Amniotic stem cell (primary cell): ENCODE data around the gene DSE.
A peak's percentile ranks its signal among the peaks of the same experiment; 100 is the strongest.

Experiments used
- DNase-seq: peaks from one replicate; lab custom pipeline; 2025; lab: John Stamatoyannopoulos, UW

The DSE gene

DNA sequence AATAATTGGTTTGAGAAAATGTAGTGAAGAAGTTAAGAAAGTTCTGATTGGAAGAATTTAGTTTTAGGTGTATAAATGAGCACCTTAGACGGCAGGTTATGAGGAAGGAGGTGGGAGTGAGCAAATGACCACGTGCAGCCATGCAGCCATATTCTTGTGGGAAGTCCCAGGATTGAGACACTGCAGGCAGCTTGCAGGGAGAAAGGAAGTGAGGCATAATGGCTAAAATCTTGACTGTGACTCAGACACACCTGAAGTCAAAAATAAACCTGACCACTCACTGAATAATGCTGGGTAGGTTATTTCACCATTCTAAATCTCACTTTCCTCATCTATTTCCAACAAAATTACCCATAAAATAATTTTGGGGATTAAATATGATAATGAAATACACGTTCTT, 16.6 kb downstream of the DSE start:
- DNase-seq = no peak

DNA sequence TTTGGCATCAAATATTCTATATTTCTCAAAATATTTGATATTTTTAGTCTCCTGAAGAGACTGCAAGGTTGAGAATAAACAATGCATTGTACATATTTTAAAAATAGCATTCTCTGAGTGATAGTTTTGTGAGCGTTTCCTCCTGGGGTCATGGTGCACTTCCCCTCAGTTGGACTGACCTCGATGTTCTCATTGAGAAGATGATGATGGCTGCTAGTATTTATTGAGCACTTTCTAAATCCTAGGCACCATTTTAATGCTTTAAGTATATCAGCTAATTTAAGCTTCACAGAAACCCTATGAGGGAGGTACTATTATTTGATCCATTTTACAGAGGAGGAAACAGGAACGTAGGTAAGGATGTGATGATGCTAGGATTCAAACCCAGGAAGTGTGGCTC, 18.2 kb downstream of the DSE start:
- no peak for DNase-seq

DNA sequence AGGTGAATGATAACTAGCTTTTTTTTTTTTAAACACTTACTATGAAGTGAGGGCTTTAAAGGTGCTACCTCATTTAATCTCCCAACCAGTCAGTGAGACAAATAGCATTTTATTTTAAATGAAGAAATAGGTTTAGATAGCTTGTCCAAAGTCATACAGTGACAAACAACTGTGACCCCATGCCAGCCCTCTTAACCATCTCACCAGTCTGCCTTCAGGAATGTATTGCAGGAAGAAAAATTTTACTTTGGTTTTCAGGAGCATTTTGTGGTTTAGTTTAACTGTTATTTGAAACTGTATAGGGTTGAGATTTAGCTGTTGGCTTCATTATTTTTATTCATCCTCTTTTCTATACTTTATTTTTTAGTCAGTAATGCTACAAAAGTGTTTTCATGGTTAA, 18.6 kb downstream of the DSE start:
- DNase-seq = no peak

DNA sequence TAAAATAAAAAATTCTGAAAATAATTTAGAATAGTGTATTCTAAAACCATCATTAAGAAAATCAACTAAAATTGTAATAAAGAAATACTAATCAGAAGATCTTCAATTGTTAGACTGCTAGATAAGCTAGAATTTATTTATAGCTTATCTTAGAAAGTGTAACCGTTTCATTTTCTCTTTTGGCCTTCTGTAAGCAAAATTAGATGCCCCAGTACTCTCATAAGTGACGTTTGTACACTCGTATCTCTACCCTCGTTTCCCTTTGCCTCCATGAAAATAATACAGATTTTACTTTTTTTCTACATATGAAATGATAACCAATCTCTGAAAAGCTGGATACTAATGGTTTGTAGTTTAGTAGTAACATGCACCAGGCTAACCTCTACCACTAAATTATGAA, 19.8 kb downstream of the DSE start:
- DNase-seq = no peak

DNA sequence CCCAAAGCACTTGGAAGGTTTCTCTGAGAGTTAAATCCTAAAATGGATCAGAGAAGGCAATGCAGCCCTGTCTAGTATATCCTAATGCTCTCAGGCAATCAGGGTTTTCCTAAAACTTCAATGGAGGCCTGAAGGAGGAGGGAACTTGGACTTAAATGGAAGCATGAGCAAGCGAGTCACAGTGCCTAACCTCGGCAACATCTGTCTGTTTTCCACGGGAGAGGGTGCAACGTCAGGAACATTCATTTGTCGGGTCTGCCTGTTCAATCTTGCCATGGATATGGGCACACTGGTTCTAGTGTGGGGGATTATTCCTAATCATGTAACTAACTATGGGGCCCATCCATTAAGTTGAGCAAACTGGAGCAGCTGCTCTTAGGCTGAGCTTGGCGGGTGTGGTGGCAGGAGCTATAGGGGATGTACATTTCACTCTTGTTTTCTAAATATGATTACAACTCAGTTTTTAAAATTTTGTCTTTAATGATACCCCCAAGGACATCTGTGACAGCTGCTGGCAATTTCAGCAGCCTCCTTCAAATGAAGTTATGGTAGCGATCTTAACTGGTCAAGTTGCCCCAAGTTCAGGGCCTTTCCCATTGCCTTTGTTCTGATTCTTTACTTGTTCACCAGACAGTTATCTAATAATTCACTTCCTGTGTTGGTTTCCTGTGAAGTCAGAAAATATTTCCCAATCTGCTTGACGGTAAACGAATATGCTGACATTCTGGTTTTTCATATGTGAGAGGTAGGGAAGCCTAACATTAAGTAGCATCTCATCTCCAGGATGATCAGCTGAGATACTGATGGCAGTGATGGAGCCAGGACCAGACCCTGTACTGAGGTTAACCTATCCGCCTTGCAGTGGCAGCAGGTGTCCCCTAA, 21.6 kb downstream of the DSE start:
- no peak for DNase-seq

DNA sequence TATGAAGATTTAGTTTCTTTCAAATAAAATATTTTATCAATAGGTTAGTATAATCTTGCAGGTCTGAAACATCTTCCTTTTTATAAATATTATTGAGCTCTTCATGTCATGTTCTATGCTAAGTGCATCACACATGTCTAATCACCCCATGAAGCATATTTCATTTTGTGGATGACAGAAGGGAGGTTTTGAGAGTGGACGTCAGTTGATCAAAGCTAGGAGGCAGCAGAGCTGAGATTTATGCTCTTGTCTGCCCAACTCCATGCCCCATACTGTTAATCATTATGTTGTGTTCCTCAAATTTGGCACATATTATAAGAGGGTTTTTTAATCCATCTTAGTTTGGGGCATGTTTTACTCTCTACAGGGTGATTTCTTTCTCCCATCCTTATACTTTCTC, 22.7 kb downstream of the DSE start:
- DNase-seq = no peak

DNA sequence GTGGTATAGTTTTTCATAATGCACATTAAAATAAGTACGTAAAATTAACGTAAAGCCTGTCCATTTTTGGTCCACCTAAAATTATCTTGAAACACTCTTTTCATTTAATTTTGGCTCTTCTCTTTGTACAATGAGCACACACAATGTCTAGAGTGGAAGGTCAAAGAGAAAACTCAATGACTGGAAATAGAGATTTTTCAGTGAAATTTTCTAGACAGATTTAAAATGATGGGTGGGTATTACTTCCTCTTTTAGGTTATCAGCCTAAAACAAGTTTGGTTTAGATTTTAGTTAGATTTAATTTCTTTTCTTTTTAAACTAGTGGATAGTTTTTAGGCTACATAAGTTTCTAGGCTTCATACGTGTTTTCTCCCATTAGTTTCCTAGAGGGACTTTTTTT, 24.9 kb downstream of the DSE start:
- DNase-seq = no peak

DNA sequence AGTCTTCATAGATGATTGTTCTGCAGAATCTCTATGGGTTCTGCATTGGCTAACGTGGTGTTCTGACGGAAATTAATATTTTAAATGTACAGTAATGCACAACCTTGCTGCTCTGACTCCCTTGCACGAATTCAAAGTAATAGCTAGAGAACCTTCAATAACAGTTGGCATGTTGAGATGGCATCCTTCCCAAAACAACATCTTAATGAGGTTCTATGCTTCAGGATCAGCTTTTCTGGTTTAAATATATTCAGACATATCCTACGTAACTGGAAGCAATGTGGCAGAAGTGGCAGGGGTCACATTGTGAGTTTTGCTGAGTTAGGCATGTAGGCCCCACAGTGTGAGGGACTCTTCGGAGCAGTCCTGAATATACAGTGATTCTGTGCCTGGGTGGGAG, 25.7 kb downstream of the DSE start:
- no peak for DNase-seq

DNA sequence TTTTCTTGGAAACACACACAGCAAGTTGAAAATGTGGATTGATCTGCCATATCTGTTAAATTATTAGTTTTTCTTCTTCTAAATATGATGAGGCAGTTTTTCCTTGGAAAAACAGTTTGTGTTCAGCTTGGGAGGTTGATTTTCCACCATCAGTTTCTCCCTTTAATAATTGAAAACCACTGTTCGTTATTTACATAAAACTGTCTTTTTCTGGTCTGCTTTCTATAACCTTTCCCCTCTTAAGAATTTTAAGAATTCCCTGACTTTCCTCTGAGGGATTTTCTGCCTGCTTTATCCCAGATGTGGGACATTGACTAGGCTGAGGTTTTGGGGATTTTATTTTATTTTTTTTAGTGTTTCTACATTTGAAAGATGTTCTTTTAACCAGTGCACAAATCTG, 27.2 kb downstream of the DSE start:
- no peak for DNase-seq

DNA sequence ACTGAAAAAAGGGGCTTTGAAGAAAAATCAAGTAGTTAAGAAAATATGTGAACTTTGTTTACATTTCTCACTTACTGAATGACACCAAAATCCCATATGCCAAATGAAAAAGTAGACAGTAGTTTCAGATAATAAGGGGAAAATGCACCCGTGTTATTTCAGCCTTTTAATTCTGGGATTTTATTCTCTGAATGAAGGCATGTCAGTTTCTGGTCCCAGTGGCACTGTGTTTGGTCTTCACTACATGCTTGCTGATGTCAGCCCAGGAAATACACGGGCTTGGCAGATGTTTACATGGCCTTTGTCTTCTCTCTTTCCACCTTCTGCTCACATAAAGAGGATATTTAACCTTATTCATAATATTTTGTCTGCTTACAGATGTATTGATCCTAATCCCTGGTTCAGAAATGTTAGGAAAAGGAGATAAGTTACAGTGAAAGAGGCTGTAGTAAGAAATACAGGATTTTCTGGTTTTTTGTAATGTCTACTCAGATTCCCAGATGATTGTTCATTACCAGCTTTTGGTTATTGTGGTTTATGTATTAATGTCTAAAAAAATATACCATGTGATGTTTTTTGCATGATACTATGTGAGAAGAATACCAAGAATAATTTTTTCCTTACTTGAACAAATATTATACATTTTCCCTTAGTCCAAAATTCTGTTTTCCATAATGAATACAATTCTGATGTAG, 27.7 kb downstream of the DSE start:
- no peak for DNase-seq

DNA sequence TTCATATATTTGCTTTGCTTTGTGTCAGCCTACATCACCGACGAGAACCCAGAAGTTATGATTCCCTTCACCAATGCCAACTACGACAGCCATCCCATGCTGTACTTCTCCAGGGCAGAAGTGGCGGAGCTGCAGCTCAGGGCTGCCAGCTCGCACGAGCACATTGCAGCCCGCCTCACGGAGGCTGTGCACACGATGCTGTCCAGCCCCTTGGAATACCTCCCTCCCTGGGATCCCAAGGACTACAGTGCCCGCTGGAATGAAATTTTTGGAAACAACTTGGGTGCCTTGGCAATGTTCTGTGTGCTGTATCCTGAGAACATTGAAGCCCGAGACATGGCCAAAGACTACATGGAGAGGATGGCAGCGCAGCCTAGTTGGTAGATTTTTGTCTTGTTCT, 28.5 kb downstream of the DSE start:
- no peak for DNase-seq

DNA sequence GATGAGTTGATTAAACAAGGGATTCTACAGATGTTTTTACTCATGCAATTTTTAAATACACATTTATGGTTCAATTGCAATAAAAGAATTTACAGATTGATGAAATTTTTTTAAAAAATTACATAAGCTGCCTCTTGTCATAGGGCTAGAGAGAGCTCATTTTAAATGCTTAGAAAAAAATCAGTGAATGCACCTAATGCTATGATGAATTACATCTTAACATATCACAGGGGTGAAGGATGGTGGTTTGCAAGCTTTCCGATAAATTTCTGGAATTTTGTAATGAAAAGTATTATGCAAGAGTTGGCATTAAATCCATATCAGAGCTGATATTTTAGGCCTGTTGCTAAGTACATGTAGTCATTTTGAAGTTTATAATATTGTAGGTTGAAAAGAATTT, 29.6 kb downstream of the DSE start:
- no peak for DNase-seq

DNA sequence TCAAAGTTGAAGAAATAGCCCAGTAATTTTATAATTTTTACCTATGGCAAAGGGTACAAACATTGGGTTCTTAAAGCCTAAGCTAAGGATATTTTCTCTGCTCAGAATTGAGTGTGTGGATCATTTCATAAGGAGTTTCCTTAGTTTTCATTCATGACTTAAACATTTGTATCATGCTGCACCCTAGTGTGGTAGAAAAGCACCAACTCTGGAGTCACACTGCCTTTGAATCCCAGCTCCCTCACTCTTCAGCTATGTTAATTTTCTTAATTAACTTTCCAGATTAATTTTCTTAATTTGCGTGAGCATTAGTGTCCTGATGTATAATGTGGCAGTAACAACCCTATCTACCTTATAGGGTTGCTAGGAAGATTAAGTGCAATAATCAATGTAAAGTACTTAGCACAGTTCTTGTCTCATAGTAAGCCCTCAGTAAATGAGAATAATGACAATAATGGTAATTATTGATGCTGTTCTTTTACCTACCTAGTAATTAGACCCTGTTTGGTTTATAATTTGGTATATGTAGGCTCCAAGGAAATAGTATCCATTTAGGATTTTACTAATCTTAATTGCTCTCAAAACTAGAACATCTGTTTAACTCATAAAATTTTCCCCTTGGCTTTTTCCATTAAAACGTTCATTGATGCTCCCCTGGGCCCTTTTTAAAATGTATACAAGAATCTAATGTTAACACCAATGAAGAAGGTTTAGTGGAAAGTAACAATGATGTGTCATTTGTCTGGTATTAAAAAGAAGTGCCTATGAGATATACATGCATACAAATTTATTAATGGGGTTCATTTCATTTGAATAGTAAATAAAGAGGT, 31.6 kb downstream of the DSE start:
- no peak for DNase-seq

DNA sequence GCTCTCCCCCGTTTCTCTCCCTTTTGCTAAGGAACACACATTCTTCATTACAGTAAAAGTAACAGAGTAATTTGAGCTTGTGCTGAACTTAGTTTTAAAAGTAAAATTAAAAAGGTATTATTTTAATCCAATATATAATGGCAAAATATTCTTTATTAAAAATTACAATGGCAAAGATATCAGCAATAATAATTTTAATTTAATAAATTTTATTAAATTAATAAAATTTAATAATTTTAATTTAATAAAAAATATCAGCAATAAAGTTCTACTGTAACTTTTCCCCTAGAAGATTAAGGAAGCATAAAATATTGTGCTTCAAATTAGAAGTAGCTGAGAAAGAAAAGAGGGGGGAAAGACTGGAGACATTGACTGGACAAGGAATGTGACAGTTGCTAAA, 32.5 kb downstream of the DSE start:
- no peak for DNase-seq

DNA sequence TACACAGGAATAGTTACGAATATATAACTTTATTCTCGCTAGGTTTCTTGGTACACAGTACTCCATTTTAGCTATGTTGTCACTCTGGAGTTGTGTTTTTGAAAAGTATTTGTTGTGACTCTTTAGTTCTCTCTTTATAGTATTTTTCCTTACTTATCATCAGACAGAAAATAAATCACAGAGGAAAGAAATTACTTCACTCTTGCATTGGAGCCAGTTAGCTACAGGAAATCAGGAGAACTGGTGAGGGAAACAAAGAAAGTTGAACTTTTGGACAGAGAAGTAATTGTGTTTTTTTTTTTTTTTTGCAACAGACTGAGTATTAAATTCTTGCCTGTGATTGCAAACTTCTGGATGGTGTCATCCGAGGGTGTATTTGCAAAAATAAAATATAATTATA, 33.9 kb downstream of the DSE start:
- no peak for DNase-seq

DNA sequence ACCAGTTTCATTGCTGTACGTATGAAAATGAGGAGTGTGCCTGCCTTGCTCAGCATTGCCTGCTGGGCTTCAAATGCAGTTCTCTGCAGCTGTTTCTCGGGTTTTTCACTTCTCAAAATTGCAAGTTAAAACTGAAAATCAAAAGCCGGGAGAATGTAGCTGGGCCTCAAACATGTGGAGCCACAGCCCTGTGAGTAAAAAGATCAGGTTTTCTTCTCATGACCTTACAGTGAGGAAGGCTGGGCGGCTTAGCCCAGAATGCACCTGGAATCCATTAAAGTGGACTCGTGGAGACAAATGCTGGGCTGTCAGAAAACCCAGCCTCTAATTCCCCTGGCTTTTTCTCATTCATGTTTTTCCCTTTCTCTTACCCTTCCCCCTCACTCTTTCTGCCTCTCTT, 34.4 kb downstream of the DSE start:
- DNase-seq = no peak

DNA sequence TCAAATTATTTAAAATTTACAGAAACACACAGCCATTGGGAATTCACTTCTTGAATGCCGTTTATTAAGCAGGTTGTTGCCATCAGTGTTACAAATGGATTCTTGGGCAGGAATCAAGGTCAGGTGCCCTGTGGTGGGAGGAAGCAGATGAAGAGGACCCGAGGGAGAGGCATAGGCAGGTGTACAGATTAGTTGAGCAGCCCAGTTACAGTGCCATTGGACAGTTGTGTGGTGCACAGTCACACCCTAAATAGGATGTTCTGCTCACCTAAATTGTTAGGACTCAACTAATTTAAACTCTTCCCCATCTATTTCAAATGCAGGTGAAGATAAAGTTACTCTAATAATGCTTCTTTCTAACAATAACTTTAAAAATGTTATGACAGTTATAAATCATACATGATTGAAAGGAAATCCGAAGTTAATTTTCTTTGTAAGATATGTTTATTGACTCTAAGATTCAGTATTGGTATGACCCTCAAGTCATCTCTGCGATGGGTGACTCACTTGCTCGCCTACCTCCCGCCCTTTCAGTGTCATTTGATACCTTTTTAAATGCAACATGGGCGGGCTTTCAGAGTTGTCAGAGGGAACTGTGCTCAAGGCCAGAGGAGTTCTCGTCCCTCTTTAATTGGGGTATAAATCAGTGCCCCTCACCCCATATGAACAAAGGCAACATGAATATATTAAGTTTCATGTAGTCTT, 35.1 kb downstream of the DSE start:
- peak; percentile 60 for DNase-seq

DNA sequence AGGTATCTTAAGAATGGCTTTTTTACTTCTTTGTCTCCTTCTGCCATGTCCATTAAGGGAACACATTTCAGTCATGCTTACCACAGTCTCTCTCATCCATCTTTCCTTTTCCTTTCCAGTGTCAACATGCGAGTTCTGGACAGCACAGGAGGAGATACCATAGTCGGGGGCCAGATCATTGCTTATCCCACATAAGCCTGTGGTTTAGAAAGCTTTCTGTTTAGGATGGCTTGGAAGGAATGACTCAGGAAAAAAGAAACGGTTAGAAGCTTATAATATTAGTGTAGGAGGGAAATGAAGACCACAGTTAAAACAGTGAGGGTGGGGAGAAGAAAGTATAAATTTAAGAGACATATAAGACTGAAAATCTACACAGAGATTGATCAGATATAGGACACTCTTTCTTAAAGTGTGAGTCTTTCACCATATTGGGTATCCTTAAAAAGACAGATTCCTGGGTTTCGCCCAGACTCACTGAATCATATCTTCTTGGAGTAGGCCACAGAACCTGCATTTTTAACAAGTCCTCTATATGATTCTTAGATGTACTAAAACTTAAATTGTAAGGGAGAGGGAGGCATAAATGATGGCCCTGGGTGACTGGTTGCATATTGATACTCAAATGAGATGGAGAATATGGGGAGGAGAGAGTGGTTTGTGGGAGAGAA, 36.1 kb downstream of the DSE start:
- DNase-seq = no peak

DNA sequence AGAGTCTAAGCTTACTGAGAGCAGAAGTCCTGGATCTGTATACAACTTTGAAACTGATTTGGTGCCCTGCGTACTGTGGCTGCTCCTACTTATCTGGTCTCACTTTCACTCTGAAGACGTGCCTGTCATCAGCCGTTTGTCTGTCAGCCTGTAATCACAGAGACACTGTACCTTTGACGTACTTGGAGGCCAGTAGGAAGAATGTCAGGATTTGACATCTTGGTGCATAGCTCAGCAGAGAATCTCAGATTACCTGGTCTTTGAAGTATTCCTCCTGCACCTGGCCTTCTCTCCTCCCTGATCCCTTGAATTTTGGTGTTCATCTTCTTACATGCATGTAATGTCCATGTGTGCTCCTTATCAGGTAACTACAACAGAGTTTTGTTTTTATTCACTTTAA, 37.7 kb downstream of the DSE start:
- no peak for DNase-seq

DNA sequence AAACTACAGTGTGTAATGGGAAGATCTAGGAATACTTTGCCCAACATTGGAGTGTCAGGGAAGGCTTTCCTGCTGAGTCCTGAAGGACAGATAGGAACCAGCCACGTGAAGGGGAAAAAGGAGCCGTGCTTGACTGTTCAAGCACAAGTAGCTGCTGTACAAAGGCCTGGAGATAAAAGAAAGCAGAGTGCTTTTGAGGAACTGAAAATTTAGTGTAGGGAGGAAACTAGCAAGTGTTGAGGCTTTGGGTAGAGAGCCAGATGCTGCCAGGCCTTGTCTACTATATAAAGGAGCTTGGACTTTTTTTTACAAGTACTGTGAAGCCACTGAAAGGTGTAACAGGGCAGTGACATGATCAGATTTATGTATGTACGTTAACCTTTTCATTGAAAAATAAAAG, 39.0 kb downstream of the DSE start:
- no peak for DNase-seq

DNA sequence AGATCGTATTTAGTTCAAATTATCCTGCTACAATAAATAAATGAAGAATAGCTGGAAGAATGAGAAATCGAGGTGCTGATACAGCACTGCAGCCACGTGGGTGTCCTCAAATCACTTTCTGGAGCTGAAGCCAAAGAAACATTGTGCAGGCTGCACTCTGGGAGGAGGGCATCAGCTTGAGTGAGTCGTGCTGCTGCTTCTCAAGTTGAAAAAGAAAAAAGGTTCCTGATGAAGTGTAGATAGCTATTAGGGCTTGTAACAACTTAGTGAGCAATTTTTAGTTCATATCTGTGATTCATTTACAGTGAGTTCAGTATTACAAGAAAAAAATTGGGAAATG, 40.5 kb downstream of the DSE start:
- no peak for DNase-seq

DNA sequence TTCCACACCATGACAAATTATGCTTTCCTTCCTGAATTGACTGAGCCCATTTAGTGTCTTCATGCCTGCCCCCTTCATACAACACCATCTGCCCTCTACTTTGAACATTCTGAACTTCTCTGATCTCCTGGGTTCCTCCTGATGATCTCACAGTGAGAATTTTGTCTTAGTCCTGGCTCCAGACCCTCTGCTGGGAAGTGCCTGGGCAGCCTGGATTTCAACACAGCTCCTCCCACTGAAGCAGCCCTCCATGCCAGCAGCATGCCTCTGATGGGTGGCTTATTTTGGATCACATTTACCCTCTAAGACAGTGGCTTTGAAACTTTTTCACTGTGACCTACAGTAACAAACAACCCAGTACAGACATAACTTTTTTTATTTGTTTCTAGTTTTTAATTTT, 41.5 kb downstream of the DSE start:
- DNase-seq = no peak
